GM23248 (cell line): Measurements from ENCODE around the gene SMC3. TPM values are rescaled to one million over a fixed set of nuclear protein-coding genes. Genes with fewer than 3 reads are reported as not detected.
"Not testable (repeated sequence)": the region's sequence is repeated elsewhere in the genome, so short reads cannot be mapped to it uniquely, and the experiment has no call there.

Source experiments
- DNase-seq: peaks from one replicate; pipeline ENCODE4 v3.0.0-alpha.2; 2015
- H2AFZ ChIP-seq: fragments of 200-600 bp; sonication (generic); 2 replicates; pipeline ENCODE4 v1.6.1; 2016; ENCODE audit warnings: antibody characterized with exemption
- H3F3A ChIP-seq: fragments of 200-600 bp; sonication (generic); 2 replicates; pipeline ENCODE4 v1.6.1; 2016; ENCODE audit warnings: mild to moderate bottlenecking, antibody characterized with exemption, mixed run types; ENCODE audit not compliant: insufficient read depth
- H3K27ac ChIP-seq: fragments of 200-600 bp; sonication (generic); 2 replicates; pipeline ENCODE4 v1.5.1; 2016; ENCODE audit warnings: mild to moderate bottlenecking
- H3K27me3 ChIP-seq: fragments of 200-600 bp; sonication (generic); replicated peaks from 2 replicates; pipeline ENCODE4 v1.6.1; 2016; ENCODE audit warnings: mild to moderate bottlenecking; ENCODE audit not compliant: insufficient read depth
- H3K36me3 ChIP-seq: fragments of 200-600 bp; sonication (generic); 2 replicates; pipeline ENCODE4 v1.6.1; 2016; ENCODE audit warnings: low read depth, mild to moderate bottlenecking
- H3K4me1 ChIP-seq: fragments of 200-600 bp; sonication (generic); 2 replicates; pipeline ENCODE4 v1.6.1; 2016; ENCODE audit warnings: mild to moderate bottlenecking; ENCODE audit not compliant: insufficient read depth
- H3K4me2 ChIP-seq: fragments of 200-600 bp; sonication (generic); one replicate; pipeline ENCODE4 v1.6.1; 2016; ENCODE audit warnings: mild to moderate bottlenecking; ENCODE audit not compliant: unreplicated experiment
- H3K4me3 ChIP-seq: fragments of 200-600 bp; sonication (generic); 2 replicates; pipeline ENCODE4 v1.5.1; 2016; ENCODE audit warnings: mild to moderate bottlenecking
- H3K79me2 ChIP-seq: fragments of 200-600 bp; sonication (generic); 2 replicates; pipeline ENCODE4 v1.6.1; 2016; ENCODE audit warnings: mild to moderate bottlenecking; ENCODE audit not compliant: insufficient read depth
- H3K9ac ChIP-seq: fragments of 200-600 bp; sonication (generic); 2 replicates; pipeline ENCODE4 v1.6.1; 2016; ENCODE audit warnings: mild to moderate bottlenecking
- H3K9me2 ChIP-seq: fragments of 200-600 bp; sonication (generic); 2 replicates; pipeline ENCODE4 v1.6.1; 2016; ENCODE audit warnings: mixed run types, mild to moderate bottlenecking, moderate library complexity; ENCODE audit not compliant: insufficient read depth
- H3K9me3 ChIP-seq: fragments of 200-600 bp; sonication (generic); one replicate; pipeline ENCODE4 v1.6.1; 2017; ENCODE audit warnings: low read depth
- H4K20me1 ChIP-seq: fragments of 200-600 bp; sonication (generic); 2 replicates; pipeline ENCODE4 v1.6.0; 2016; ENCODE audit not compliant: insufficient read depth
- EZH2 ChIP-seq: fragments of 200-600 bp; sonication (generic); IDR thresholded peaks from 2 replicates; pipeline ENCODE4 v1.6.1; 2018; ENCODE audit warnings: antibody characterized with exemption, mild to moderate bottlenecking; ENCODE audit not compliant: insufficient read depth, poor library complexity, severe bottlenecking
- EZH2phosphoT487 ChIP-seq: fragments of 200-600 bp; sonication (generic); IDR thresholded peaks from 2 replicates; pipeline ENCODE4 v1.6.1; 2018; ENCODE audit warnings: antibody characterized with exemption, moderate library complexity, mild to moderate bottlenecking, low read depth; ENCODE audit not compliant: insufficient read depth
- whole genome bisulfite sequencing, 2 experiments: methylation state at CpG; one replicate each; pipeline ENCODE4 v1.1.6; 2015 to 2017; ENCODE audit warnings: low lambda C conversion rate in 2 of 2, low coverage in 1 of 2; ENCODE audit errors: missing lambda C conversion rate in 2 of 2; 5-methylcytosine and 5-hydroxymethylcytosine counted together
- in situ Hi-C: fragments of 300-500 bp; cut with MboI; formaldehyde crosslinking; loops from 2 replicates; pipeline ENCODE4 v1.15.0; 2020
- polyA plus RNA-seq: library from polyadenylated mRNA; unstranded; fragments of >200 nt; fragmentation: Nextera tagmentation; extraction: Ambion mirVana; gene quantifications from 2 replicates; pipeline ENCODE4 v1.2.1, GENCODE V29; 2016
- total RNA-seq: library from RNA; depleted of rRNA; stranded (reverse); fragments of >200 nt; shearing (Covaris generic); gene quantifications from 2 replicates; pipeline ENCODE4 v1.2.3, GENCODE V29; 2014

Gene SMC3
- total and polyA plus RNA-seq, 2 experiments from 2014 or later, result 17.8 to 60.5 TPM

DNA sequence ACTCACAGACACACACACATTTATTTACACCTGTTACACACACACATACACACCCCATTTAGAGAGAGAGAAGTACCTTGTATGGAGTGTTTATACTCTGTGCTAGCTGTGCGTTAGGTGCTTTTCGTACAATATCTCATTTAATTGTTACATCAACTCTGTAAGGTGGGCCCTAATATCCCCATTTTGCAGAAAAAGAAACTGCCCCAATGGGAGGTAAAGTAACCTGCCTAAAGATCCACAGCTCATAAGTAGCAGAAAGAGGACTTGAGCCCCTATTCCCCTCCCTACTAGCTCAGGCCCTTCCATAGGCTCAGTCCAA, 52.9 kb downstream of the SMC3 start:
- Histone ChIP-seq H4K20me1 (no peaks in the 10 kb centered on the region), H3K4me2 (no peak overlapping the region), H3K4me1 (peaks cover 2% of the 10 kb centered on the region; the same call in 1 of the 2 replicates), H3K9me2 (no peaks in the 10 kb centered on the region), H3K36me3 (no peaks in the 10 kb centered on the region), H3K9ac (no peak overlapping the region), H3K27ac (no peak overlapping the region), H2AFZ (no peak overlapping the region), H3K79me2 (no peaks in the 10 kb centered on the region), H3F3A (no peaks in the 10 kb centered on the region), H3K9me3 (no peaks in the 10 kb centered on the region), H3K27me3 (no peaks in the 10 kb centered on the region), H3K4me3 (no peak overlapping the region)
- WGBS, 2 experiments, result 97 to 100% methylated on average over 2 of the region's 2 CpGs
- TF ChIP-seq EZH2phosphoT487 (no peak), EZH2 (no peak)
- DNase-seq, result no peak
- in situ Hi-C loops, result loop anchor here (25.0 kb wide), 1 partner anchor 267 kb away; no protein-coding TSS in a partner anchor

DNA sequence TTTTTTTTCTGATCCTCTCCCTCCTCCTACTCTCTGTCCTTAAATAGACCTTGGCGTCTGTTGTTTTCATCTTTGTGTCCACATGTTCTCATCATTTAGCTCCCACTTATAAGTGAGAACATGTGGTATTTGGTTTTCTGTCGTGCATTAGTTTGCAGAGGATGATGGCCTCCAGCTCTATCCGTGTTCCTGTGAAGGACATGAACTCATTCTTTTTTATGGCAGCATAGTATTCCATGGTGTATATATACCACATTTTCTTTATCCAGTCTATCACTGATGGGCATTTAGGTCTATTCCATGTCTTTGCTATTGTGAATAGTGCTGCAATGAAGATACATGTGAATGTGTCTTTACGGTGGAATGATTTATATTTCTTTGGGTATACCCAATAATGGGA, 55.8 kb downstream of the SMC3 start:
- in situ Hi-C loops, result loop anchor here (25.0 kb wide), 1 partner anchor 264 kb away; no protein-coding TSS in a partner anchor
- not testable (repeated sequence) for DNase-seq, H3K4me2 ChIP-seq, H3K79me2 ChIP-seq, H3K9me2 ChIP-seq, H3K9me3 ChIP-seq, H3K27ac ChIP-seq, H3K4me3 ChIP-seq, H3K4me1 ChIP-seq, H3K36me3 ChIP-seq, H3K9ac ChIP-seq, H3F3A ChIP-seq, H4K20me1 ChIP-seq, H3K27me3 ChIP-seq, H2AFZ ChIP-seq
- WGBS, 2 experiments, result 50 to 53% methylated on average over 4 of the region's 4 CpGs

DNA sequence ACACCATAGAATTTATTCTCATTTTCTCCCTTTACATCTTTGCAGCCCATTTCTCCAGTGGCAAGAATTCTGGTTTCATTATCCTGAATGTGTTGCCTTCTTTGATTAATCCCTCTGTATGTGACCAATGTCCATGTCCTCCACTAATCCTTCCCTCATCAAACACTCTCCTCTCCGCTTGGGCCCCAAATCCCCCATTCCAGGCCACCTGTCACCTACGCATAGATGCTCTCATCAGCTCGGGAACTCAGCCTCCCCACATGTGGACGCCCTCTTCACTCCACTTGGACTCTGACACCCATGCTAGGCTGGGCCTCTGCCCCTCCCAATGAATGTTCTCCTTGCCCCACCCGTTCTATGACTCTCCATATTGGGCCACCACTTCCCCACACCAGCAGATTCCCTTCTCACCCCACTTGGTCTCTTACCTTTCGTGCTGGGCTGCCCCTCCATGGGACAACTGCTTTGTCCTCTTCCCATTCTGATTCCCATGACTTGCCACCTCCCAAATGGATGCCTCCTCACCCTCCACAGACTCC, 57.9 kb downstream of the SMC3 start:
- 0 out of 2 replicates have a peak, but pooled peaks cover 5% of the 10 kb centered on the region for H3F3A ChIP-seq
- H3K4me2 ChIP-seq, result no peak overlapping the region
- H3K36me3 ChIP-seq, result no peaks in the 10 kb centered on the region
- peaks cover 4% of the 10 kb centered on the region; the same call in 1 of the 2 replicates for H3K4me1 ChIP-seq
- DNase-seq, result no peak
- H3K9me2 ChIP-seq, result no peaks in the 10 kb centered on the region
- in situ Hi-C loops, result no loop called here
- TF ChIP-seq EZH2 (no peak), EZH2phosphoT487 (no peak)
- H3K79me2 ChIP-seq, result no peaks in the 10 kb centered on the region
- no peaks in the 10 kb centered on the region for H3K27me3 ChIP-seq
- no peaks in the 10 kb centered on the region for H3K9me3 ChIP-seq
- no peaks in the 10 kb centered on the region for H4K20me1 ChIP-seq
- H3K27ac ChIP-seq, result no peak overlapping the region
- H3K4me3 ChIP-seq, result no peak overlapping the region
- WGBS, 2 experiments, result 65 to 66% methylated on average over 6 of the region's 6 CpGs
- no peak overlapping the region for H2AFZ ChIP-seq
- H3K9ac ChIP-seq, result no peak overlapping the region

- H3K27me3 ChIP-seq, result no peaks in the 10 kb centered on the region
- H3K4me3 ChIP-seq, result no peak overlapping the region
- no peak for DNase-seq
- H4K20me1 ChIP-seq, result no peaks in the 10 kb centered on the region
- H3K36me3 ChIP-seq, result no peaks in the 10 kb centered on the region
- H3K9me3 ChIP-seq, result no peaks in the 10 kb centered on the region
- H3K27ac ChIP-seq, result no peak overlapping the region
- no peak for TF ChIP-seq EZH2
- no peak for TF ChIP-seq EZH2phosphoT487
- in situ Hi-C loops, result no loop called here
- no peaks in the 10 kb centered on the region for H3K9me2 ChIP-seq
- peaks cover 4% of the 10 kb centered on the region; the same call in 1 of the 2 replicates for H3K4me1 ChIP-seq
- no peak overlapping the region for H3K4me2 ChIP-seq
- no peaks in the 10 kb centered on the region for H3K79me2 ChIP-seq
- 77 to 81% methylated on average over 5 of the region's 5 CpGs for WGBS, 2 experiments
- H2AFZ ChIP-seq, result no peak overlapping the region
- H3K9ac ChIP-seq, result no peak overlapping the region
- 0 out of 2 replicates have a peak, but pooled peaks cover 5% of the 10 kb centered on the region for H3F3A ChIP-seq
Measured at GRCh38 chr10:110625951-110626855, 58.7 kb downstream of the SMC3 start.
